HEK293 (cell line): ENCODE results near the gene TES.

Experiments
- CTCF ChIA-PET: fragments of 350-600 bp; formaldehyde crosslinking; extraction: SDS; loops from one replicate; lab custom pipeline; 2021; ENCODE audit warnings: antibody characterized with exemption; lab: Yijun Ruan, JAX
- POLR2A ChIA-PET: fragments of 300-600 bp; formaldehyde crosslinking; extraction: SDS; loops from one replicate; lab custom pipeline; 2020; ENCODE audit warnings: antibody characterized with exemption, inconsistent platforms; lab: Yijun Ruan, JAX
- H3K27ac ChIP-seq: fragments of 200-500 bp; sonication (Bioruptor generic); 2 replicates; pipeline ENCODE4 v1.5.1; 2014; ENCODE audit warnings: low read depth, low read length, control low read depth, inconsistent platforms; ENCODE audit errors: extremely low read depth
- H3K36me3 ChIP-seq, 2 experiments: fragments of 200-500 bp in 1 of 2; sonication (Bioruptor generic) in 1 of 2; 1 replicate in 1 of 2; 2 replicates in 1 of 2; pipeline ENCODE4 v1.5.1; 2014 to 2017; ENCODE audit warnings: inconsistent platforms in 2 of 2, low read length in 2 of 2; ENCODE audit not compliant: control insufficient read depth in 2 of 2, insufficient read depth in 1 of 2
- H3K4me1 ChIP-seq: fragments of 200-500 bp; sonication (Bioruptor generic); 2 replicates; pipeline ENCODE4 v1.5.1; 2014; ENCODE audit warnings: mild to moderate bottlenecking, low read length, inconsistent platforms; ENCODE audit not compliant: control insufficient read depth, insufficient read depth
- H3K4me3 ChIP-seq: 2 replicates; pipeline ENCODE4 v1.5.1; 2011; ENCODE audit warnings: low read depth, mild to moderate bottlenecking, control low read depth, low read length, moderate library complexity
- H3K9me3 ChIP-seq: fragments of 200-500 bp; sonication (Bioruptor generic); 2 replicates; pipeline ENCODE4 v1.5.1; 2014; ENCODE audit warnings: low read depth, low read length, inconsistent platforms; ENCODE audit not compliant: control insufficient read depth, insufficient read depth
- KLF9 ChIP-seq: fragments of 450-650 bp; formaldehyde crosslinking; IDR thresholded peaks from 2 replicates; pipeline ENCODE4 v1.5.1; 2016; ENCODE audit warnings: missing biosample characterization, missing genetic modification characterization, low read depth
- MYNN ChIP-seq: fragments of 450-650 bp; formaldehyde crosslinking; IDR thresholded peaks from 2 replicates; pipeline ENCODE4 v1.5.1; 2016; ENCODE audit warnings: missing biosample characterization, missing genetic modification characterization, borderline replicate concordance
- YY2 ChIP-seq: fragments of 450-650 bp; formaldehyde crosslinking; IDR thresholded peaks from 2 replicates; pipeline ENCODE4 v1.5.1; 2016; ENCODE audit warnings: missing biosample characterization, missing genetic modification characterization
- ZBTB17 ChIP-seq: fragments of 450-650 bp; formaldehyde crosslinking; IDR thresholded peaks from 2 replicates; pipeline ENCODE4 v1.5.1; 2016; ENCODE audit warnings: missing biosample characterization, missing genetic modification characterization
- ZNF169 ChIP-seq: fragments of 450-650 bp; formaldehyde crosslinking; IDR thresholded peaks from 2 replicates; pipeline ENCODE4 v1.5.1; 2016; ENCODE audit warnings: missing biosample characterization, missing genetic modification characterization
- ZNF214 ChIP-seq: fragments of 450-650 bp; formaldehyde crosslinking; IDR thresholded peaks from 2 replicates; pipeline ENCODE4 v1.5.1; 2017; ENCODE audit warnings: missing biosample characterization, mild to moderate bottlenecking, missing genetic modification characterization, borderline replicate concordance
- ZNF335 ChIP-seq: fragments of 450-650 bp; formaldehyde crosslinking; conservative IDR thresholded peaks from 2 replicates; pipeline ENCODE4 v1.5.1; 2016; ENCODE audit warnings: missing biosample characterization, missing genetic modification characterization
- ZNF366 ChIP-seq: fragments of 450-650 bp; formaldehyde crosslinking; conservative IDR thresholded peaks from 2 replicates; pipeline ENCODE4 v1.5.1; 2016; ENCODE audit warnings: missing biosample characterization, missing genetic modification characterization
- ZNF623 ChIP-seq: fragments of 450-650 bp; formaldehyde crosslinking; IDR thresholded peaks from 2 replicates; pipeline ENCODE4 v1.5.1; 2016; ENCODE audit warnings: missing biosample characterization, missing genetic modification characterization
- ZNF677 ChIP-seq: fragments of 450-650 bp; IDR thresholded peaks from 2 replicates; pipeline ENCODE4 v1.5.0; 2018; ENCODE audit warnings: missing biosample characterization, mild to moderate bottlenecking, missing genetic modification characterization, moderate library complexity
- ZNF776 ChIP-seq: fragments of 450-650 bp; formaldehyde crosslinking; IDR thresholded peaks from 2 replicates; pipeline ENCODE4 v1.5.0; 2017; ENCODE audit warnings: missing biosample characterization, missing genetic modification characterization, borderline replicate concordance
- ZSCAN23 ChIP-seq: fragments of 450-650 bp; formaldehyde crosslinking; IDR thresholded peaks from 2 replicates; pipeline ENCODE4 v1.5.1; 2016; ENCODE audit warnings: missing biosample characterization, missing genetic modification characterization
- TF ChIP-seq, protein P1 (sequence below): fragments of 450-650 bp; formaldehyde crosslinking; IDR thresholded peaks from 2 replicates; pipeline ENCODE4 v1.5.1; 2016; ENCODE audit warnings: missing biosample characterization, missing genetic modification characterization
- TF ChIP-seq, protein P2 (sequence below): fragments of 450-650 bp; formaldehyde crosslinking; IDR thresholded peaks from 2 replicates; pipeline ENCODE4 v1.5.1; 2017; ENCODE audit warnings: missing biosample characterization, mild to moderate bottlenecking, missing genetic modification characterization, moderate library complexity
- TF ChIP-seq, protein P3 (sequence below): fragments of 450-650 bp; formaldehyde crosslinking; conservative IDR thresholded peaks from 2 replicates; pipeline ENCODE4 v1.5.1; 2016; ENCODE audit warnings: low read depth, missing biosample characterization, missing genetic modification characterization
- TF ChIP-seq, protein P4 (sequence below): fragments of 450-650 bp; formaldehyde crosslinking; IDR thresholded peaks from 2 replicates; pipeline ENCODE4 v1.5.1; 2016; ENCODE audit warnings: missing biosample characterization, missing genetic modification characterization

Gene TES

DNA sequence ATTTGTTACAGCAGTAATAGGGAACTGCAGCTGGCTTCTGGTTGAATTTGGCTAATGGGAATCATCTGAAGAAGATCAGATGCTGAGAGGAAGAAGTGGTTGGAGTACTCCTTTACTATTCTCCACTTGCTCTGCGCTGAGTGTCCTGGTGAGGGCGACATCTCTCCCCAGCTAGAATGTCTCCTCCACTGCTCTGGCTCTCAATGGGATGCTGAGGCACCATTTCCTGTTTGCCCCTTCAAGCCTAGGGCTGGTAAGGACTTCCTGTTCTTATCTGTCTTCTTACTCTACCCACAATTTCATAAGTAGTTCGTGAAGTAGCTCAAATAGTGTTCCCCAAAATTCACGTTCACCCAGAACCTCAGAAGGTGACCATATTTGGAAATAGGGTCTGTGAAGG, 43.2 kb upstream of the TES start:
- no peaks in the 10 kb centered on the region for H3K9me3 ChIP-seq
- no peak overlapping the region for H3K4me3 ChIP-seq
- POLR2A ChIA-PET = interaction anchor here (0.6 kb wide), 1 partner anchor 93 kb away, joined by 4 read pairs; no protein-coding TSS in a partner anchor
- TF ChIP-seq ZNF214 (tag by site-specific recombination) (no peak), ZNF677 (tag by site-specific recombination) (peak; percentile 76)
- no peaks in the 10 kb centered on the region for H3K36me3 ChIP-seq
- CTCF ChIA-PET = interaction anchor here (0.5 to 2.4 kb wide), 7 partner anchors 12 to 425 kb away, joined by 3 to 13 read pairs (median 5); no protein-coding TSS in a partner anchor
- H3K4me1 ChIP-seq = no peaks in the 10 kb centered on the region
- no peak overlapping the region for H3K27ac ChIP-seq

DNA sequence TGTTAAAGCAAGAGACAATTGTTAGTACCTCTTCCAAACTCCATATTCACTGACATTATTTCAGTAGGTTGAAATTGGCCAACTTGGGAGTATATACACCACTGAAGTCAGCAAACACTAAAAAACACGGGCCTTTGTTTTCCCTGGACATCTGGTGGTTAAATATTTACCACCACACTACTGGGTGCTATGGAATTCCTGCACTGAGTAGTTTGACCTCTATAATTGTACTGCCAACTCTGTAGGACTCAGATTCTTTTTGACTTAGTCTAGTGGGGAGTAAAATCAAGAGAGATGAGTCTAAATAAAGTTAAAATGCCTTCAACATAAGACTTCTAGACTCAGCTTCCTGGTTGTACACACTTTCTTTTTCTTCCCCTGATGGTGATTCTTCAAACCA, 41.3 kb upstream of the TES start:
- H3K36me3 ChIP-seq = no peaks in the 10 kb centered on the region
- H3K27ac ChIP-seq = no peak overlapping the region
- POLR2A ChIA-PET = no interaction called here
- no peak for TF ChIP-seq KLF9 (tag by site-specific recombination)
- TF ChIP-seq MYNN (tag by site-specific recombination) = no peak
- TF ChIP-seq, protein P1, sequence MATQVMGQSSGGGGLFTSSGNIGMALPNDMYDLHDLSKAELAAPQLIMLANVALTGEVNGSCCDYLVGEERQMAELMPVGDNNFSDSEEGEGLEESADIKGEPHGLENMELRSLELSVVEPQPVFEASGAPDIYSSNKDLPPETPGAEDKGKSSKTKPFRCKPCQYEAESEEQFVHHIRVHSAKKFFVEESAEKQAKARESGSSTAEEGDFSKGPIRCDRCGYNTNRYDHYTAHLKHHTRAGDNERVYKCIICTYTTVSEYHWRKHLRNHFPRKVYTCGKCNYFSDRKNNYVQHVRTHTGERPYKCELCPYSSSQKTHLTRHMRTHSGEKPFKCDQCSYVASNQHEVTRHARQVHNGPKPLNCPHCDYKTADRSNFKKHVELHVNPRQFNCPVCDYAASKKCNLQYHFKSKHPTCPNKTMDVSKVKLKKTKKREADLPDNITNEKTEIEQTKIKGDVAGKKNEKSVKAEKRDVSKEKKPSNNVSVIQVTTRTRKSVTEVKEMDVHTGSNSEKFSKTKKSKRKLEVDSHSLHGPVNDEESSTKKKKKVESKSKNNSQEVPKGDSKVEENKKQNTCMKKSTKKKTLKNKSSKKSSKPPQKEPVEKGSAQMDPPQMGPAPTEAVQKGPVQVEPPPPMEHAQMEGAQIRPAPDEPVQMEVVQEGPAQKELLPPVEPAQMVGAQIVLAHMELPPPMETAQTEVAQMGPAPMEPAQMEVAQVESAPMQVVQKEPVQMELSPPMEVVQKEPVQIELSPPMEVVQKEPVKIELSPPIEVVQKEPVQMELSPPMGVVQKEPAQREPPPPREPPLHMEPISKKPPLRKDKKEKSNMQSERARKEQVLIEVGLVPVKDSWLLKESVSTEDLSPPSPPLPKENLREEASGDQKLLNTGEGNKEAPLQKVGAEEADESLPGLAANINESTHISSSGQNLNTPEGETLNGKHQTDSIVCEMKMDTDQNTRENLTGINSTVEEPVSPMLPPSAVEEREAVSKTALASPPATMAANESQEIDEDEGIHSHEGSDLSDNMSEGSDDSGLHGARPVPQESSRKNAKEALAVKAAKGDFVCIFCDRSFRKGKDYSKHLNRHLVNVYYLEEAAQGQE (tag by site-specific recombination) = no peak
- no peak overlapping the region for H3K4me3 ChIP-seq
- H3K4me1 ChIP-seq = no peaks in the 10 kb centered on the region
- CTCF ChIA-PET = interaction anchor here (0.6 to 1.4 kb wide), 4 partner anchors 67 to 1455 kb away, joined by 3 to 5 read pairs (median 4); no protein-coding TSS in a partner anchor
- H3K9me3 ChIP-seq = no peaks in the 10 kb centered on the region

DNA sequence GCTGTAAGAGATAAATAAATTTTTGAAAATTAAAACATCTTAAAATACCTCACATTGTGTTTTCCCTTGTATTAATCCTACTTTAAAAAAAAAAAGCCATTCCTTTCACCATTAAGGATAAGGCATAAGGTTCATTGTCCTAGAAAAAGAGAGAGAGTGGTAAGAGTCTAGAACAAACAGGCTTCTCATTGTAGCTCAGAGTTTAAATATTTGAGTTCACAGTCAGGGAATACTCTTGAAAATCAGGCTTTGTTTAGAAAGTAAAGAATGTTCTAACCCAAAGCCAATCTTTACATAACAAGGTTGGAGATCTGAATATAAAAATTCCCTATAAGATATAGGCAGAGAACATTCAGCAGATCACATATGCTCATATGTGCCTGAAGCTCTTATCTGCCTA, 40.2 kb upstream of the TES start:
- TF ChIP-seq ZNF335 (tag by site-specific recombination) (no peak), ZNF623 (tag by site-specific recombination) (no peak), ZNF776 (no peak), YY2 (no peak)
- TF ChIP-seq, protein P2, sequence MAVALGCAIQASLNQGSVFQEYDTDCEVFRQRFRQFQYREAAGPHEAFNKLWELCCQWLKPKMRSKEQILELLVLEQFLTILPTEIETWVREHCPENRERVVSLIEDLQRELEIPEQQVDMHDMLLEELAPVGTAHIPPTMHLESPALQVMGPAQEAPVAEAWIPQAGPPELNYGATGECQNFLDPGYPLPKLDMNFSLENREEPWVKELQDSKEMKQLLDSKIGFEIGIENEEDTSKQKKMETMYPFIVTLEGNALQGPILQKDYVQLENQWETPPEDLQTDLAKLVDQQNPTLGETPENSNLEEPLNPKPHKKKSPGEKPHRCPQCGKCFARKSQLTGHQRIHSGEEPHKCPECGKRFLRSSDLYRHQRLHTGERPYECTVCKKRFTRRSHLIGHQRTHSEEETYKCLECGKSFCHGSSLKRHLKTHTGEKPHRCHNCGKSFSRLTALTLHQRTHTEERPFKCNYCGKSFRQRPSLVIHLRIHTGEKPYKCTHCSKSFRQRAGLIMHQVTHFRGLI (tag by site-specific recombination) = no peak
- Histone ChIP-seq H3K27ac (no peak overlapping the region), H3K36me3 (no peaks in the 10 kb centered on the region), H3K4me3 (no peak overlapping the region), H3K9me3 (no peaks in the 10 kb centered on the region), H3K4me1 (no peaks in the 10 kb centered on the region)
- ChIA-PET CTCF (interaction anchor here (0.5 to 3.3 kb wide), 4 partner anchors 21 to 640 kb away, joined by 4 to 16 read pairs (median 6); no protein-coding TSS in a partner anchor), POLR2A (no interaction called here)

DNA sequence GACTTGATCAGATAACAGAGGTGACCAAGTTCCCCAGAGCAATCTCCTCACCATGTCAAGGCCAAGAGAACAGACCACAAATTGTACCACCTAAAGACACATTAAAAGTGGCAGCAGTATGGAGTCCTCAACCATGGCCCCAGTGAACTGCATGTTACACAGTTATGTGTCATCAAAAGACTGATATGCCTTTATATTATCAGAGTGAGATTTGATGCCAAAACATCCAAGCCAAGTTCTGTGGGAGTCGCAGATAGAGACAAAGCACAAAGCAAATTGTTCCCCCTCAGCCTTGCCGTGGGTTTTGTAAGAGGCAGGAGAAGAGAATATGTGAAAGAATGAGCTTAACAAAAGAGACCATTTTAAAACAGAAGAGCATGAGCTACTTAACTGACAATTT, 39.2 kb upstream of the TES start:
- POLR2A ChIA-PET = no interaction called here
- TF ChIP-seq ZSCAN23 (tag by site-specific recombination) (no peak), ZNF169 (tag by site-specific recombination) (no peak), ZBTB17 (tag by site-specific recombination) (no peak), ZNF366 (tag by site-specific recombination) (no peak)
- TF ChIP-seq, protein P3, sequence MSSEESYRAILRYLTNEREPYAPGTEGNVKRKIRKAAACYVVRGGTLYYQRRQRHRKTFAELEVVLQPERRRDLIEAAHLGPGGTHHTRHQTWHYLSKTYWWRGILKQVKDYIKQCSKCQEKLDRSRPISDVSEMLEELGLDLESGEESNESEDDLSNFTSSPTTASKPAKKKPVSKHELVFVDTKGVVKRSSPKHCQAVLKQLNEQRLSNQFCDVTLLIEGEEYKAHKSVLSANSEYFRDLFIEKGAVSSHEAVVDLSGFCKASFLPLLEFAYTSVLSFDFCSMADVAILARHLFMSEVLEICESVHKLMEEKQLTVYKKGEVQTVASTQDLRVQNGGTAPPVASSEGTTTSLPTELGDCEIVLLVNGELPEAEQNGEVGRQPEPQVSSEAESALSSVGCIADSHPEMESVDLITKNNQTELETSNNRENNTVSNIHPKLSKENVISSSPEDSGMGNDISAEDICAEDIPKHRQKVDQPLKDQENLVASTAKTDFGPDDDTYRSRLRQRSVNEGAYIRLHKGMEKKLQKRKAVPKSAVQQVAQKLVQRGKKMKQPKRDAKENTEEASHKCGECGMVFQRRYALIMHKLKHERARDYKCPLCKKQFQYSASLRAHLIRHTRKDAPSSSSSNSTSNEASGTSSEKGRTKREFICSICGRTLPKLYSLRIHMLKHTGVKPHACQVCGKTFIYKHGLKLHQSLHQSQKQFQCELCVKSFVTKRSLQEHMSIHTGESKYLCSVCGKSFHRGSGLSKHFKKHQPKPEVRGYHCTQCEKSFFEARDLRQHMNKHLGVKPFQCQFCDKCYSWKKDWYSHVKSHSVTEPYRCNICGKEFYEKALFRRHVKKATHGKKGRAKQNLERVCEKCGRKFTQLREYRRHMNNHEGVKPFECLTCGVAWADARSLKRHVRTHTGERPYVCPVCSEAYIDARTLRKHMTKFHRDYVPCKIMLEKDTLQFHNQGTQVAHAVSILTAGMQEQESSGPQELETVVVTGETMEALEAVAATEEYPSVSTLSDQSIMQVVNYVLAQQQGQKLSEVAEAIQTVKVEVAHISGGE (tag by site-specific recombination) = no peak
- TF ChIP-seq, protein P4, sequence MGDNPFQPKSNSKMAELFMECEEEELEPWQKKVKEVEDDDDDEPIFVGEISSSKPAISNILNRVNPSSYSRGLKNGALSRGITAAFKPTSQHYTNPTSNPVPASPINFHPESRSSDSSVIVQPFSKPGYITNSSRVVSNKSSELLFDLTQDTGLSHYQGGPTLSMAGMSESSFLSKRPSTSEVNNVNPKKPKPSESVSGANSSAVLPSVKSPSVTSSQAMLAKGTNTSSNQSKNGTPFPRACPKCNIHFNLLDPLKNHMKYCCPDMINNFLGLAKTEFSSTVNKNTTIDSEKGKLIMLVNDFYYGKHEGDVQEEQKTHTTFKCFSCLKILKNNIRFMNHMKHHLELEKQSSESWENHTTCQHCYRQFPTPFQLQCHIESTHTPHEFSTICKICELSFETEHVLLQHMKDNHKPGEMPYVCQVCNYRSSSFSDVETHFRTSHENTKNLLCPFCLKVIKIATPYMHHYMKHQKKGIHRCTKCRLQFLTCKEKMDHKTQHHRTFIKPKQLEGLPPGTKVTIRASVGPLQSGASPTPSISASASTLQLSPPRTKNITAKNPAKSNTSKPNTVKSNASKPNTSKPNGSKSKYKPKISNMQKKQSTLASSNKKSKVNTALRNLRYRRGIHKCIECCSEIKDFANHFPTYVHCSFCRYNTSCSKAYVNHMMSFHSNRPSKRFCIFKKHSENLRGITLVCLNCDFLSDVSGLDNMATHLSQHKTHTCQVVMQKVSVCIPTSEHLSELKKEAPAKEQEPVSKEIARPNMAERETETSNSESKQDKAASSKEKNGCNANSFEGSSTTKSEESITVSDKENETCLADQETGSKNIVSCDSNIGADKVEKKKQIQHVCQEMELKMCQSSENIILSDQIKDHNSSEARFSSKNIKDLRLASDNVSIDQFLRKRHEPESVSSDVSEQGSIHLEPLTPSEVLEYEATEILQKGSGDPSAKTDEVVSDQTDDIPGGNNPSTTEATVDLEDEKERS (tag by site-specific recombination) = no peak

More for the DNA sequence above, 39.2 kb upstream of the TES start:
- H3K27ac ChIP-seq = no peak overlapping the region
- H3K9me3 ChIP-seq = no peaks in the 10 kb centered on the region
- H3K4me1 ChIP-seq = no peaks in the 10 kb centered on the region
- CTCF ChIA-PET = interaction anchor here (0.6 to 3.3 kb wide), 7 partner anchors 33 to 639 kb away, joined by 3 to 16 read pairs (median 4); no protein-coding TSS in a partner anchor
- H3K4me3 ChIP-seq = no peak overlapping the region
- H3K36me3 ChIP-seq = no peaks in the 10 kb centered on the region
